ENCODE data around the gene SCN2A. TPM values are rescaled to one million over a fixed set of nuclear protein-coding genes. Genes with fewer than 3 reads are reported as not detected.
"Not testable (repeated sequence)": the region's sequence is repeated elsewhere in the genome, so short reads cannot be mapped to it uniquely, and the experiment has no call there.

SCN2A gene
- total and polyA plus RNA-seq, 10 of the 15 experiments (the other 5 are each of a cell fraction or from before 2014, with no cell fraction given): 0.01 TPM; not detected in 8

GRCh38 chr2:165256618-165257017 is 17.4 kb downstream of the SCN2A start:
- in situ Hi-C loops (cut with MboI): no loop called here
- H2AFZ ChIP-seq (ENCODE audit: control insufficient read depth, low read depth, low read length): no peak overlapping the region
- POLR2A ChIA-PET: no interaction called here
- H3K79me2 ChIP-seq (ENCODE audit: control insufficient read depth, insufficient read depth, low read length): no peaks in the 10 kb centered on the region
- intact Hi-C loops (cut with micrococcal nuclease; ENCODE audit: unreplicated experiment): no loop called here
- ATAC-seq (no peak), FAIRE-seq (no peak), DNase-seq (ENCODE audit: low read depth, low spot score) (no peak)
- no peak overlapping the region for H3K4me3 ChIP-seq
- H3K4me2 ChIP-seq (ENCODE audit: control insufficient read depth, insufficient read depth): no peak overlapping the region
- no peak for TF ChIP-seq RELA (IDR thresholded peaks at IDR 0.05; ENCODE audit: borderline replicate concordance, partially characterized antibody)
- no peak for TF ChIP-seq IKZF1 (conservative IDR thresholded peaks at IDR 0.05)
- TF ChIP-seq BCL3 (IDR thresholded peaks at IDR 0.05; ENCODE audit: borderline replicate concordance, insufficient read depth, low read depth, low read length, poor library complexity, severe bottlenecking): no peak
- TF ChIP-seq NR2F1 (conservative IDR thresholded peaks at IDR 0.05): no peak
- TF ChIP-seq ATF3 (IDR thresholded peaks at IDR 0.05; ENCODE audit: borderline replicate concordance, extremely low read depth, low read depth, low read length): no peak
- TF ChIP-seq POLR2AphosphoS2 (IDR thresholded peaks at IDR 0.05; ENCODE audit: low read depth, low read length): no peak
- TF ChIP-seq SMAD5 (IDR thresholded peaks at IDR 0.05; ENCODE audit: low read depth): no peak
- no peak for TF ChIP-seq USF2 (IDR thresholded peaks at IDR 0.05; ENCODE audit: borderline replicate concordance, low read depth, low read length)
- no peak for TF ChIP-seq IRF4 (IDR thresholded peaks at IDR 0.05; ENCODE audit: low read depth, low read length)
- TF ChIP-seq TAF1 (IDR thresholded peaks at IDR 0.05; ENCODE audit: borderline replicate concordance, low read depth, low read length): no peak
- no peak for TF ChIP-seq IKZF2 (IDR thresholded peaks at IDR 0.05)
- TF ChIP-seq CHD2 (IDR thresholded peaks at IDR 0.05; ENCODE audit: borderline replicate concordance, low read depth, low read length): no peak
- no peak for TF ChIP-seq SMAD1 (IDR thresholded peaks at IDR 0.05; ENCODE audit: low read depth, partially characterized antibody)
- SMC1A ChIA-PET (ENCODE audit: uncharacterized antibody, unreplicated experiment): no interaction called here
- no peak overlapping the region for H3K9ac ChIP-seq (ENCODE audit: control insufficient read depth, insufficient read depth, low read length)
- H3K4me1 ChIP-seq (ENCODE audit: control insufficient read depth, insufficient read depth, low read length): no peaks in the 10 kb centered on the region
- H3K36me3 ChIP-seq (ENCODE audit: control insufficient read depth in 2 of 2, insufficient read depth in 2 of 2, low read length in 1 of 2): no peaks in the 10 kb centered on the region
- H3K27me3 ChIP-seq (replicated peaks in 1 of 2; ENCODE audit: control insufficient read depth in 2 of 2, insufficient read depth in 2 of 2, low read length in 1 of 2): no peaks in the 10 kb centered on the region
- H3K27ac ChIP-seq (ENCODE audit: control insufficient read depth, insufficient read depth): no peak overlapping the region
- WGBS (ENCODE audit: insufficient coverage, insufficient replicate concordance, low lambda C conversion rate, missing lambda C conversion rate): 63% methylated on average over 2 of the region's 2 CpGs
- no TSS peak for BruUV-seq (replicated peaks)
- CTCF ChIA-PET: no interaction called here
- RAD21 ChIA-PET (ENCODE audit: unreplicated experiment): no interaction called here
- no peaks in the 10 kb centered on the region for H4K20me1 ChIP-seq (ENCODE audit: control insufficient read depth, insufficient read depth)
- H3K9me3 ChIP-seq (replicated peaks; ENCODE audit: control insufficient read depth, insufficient read depth, low read length): no peaks in the 10 kb centered on the region

GRCh38 chr2:165260347-165260746 is 21.1 kb downstream of the SCN2A start:
- BruUV-seq (replicated peaks); H3K4me3 ChIP-seq; ATAC-seq; SMC1A ChIA-PET (ENCODE audit: uncharacterized antibody, unreplicated experiment); H3K4me2 ChIP-seq (ENCODE audit: control insufficient read depth, insufficient read depth); H2AFZ ChIP-seq (ENCODE audit: control insufficient read depth, low read depth, low read length); in situ Hi-C loops (cut with MboI); H3K9ac ChIP-seq (ENCODE audit: control insufficient read depth, insufficient read depth, low read length); H3K27me3 ChIP-seq (replicated peaks in 1 of 2; ENCODE audit: control insufficient read depth in 2 of 2, insufficient read depth in 2 of 2, low read length in 1 of 2); H3K9me3 ChIP-seq (replicated peaks; ENCODE audit: control insufficient read depth, insufficient read depth, low read length); FAIRE-seq; intact Hi-C loops (cut with micrococcal nuclease; ENCODE audit: unreplicated experiment); RAD21 ChIA-PET (ENCODE audit: unreplicated experiment); H3K36me3 ChIP-seq (ENCODE audit: control insufficient read depth in 2 of 2, insufficient read depth in 2 of 2, low read length in 1 of 2); H3K4me1 ChIP-seq (ENCODE audit: control insufficient read depth, insufficient read depth, low read length); H3K79me2 ChIP-seq (ENCODE audit: control insufficient read depth, insufficient read depth, low read length); H3K27ac ChIP-seq (ENCODE audit: control insufficient read depth, insufficient read depth); DNase-seq (ENCODE audit: low read depth, low spot score); H4K20me1 ChIP-seq (ENCODE audit: control insufficient read depth, insufficient read depth): not testable (repeated sequence)
- WGBS (ENCODE audit: insufficient coverage, insufficient replicate concordance, low lambda C conversion rate, missing lambda C conversion rate): 35% methylated on average over 2 of the region's 2 CpGs
- POLR2A ChIA-PET: interaction anchor here (0.6 kb wide), 1 partner anchor 13 kb away, joined by 4 read pairs; no protein-coding TSS in a partner anchor
- CTCF ChIA-PET: interaction anchor here (1.0 kb wide), 1 partner anchor 33 kb away, joined by 3 read pairs; no protein-coding TSS in a partner anchor
